Neuronal stem cell (in vitro differentiated cells): ENCODE measurements around the gene JAKMIP2.

Experiments
- DNase-seq: peaks from one replicate; pipeline ENCODE4 v3.0.0-alpha.2; 2013; ENCODE audit warnings: low spot score
- H2AFZ ChIP-seq: one replicate; pipeline ENCODE4 v1.6.1; 2013; ENCODE audit warnings: mild to moderate bottlenecking, low read length, inconsistent platforms
- H2AK5ac ChIP-seq: 2 replicates; pipeline ENCODE4 v1.6.1; 2013; ENCODE audit warnings: low read depth, mild to moderate bottlenecking, inconsistent platforms, low read length, moderate library complexity, mixed read lengths
- H2BK120ac ChIP-seq: 2 replicates; pipeline ENCODE4 v1.6.1; 2013; ENCODE audit warnings: low read depth, mild to moderate bottlenecking, inconsistent platforms, low read length, moderate library complexity, mixed read lengths
- H2BK12ac ChIP-seq: one replicate; pipeline ENCODE4 v1.6.1; 2013; ENCODE audit warnings: low read length, inconsistent platforms
- H2BK15ac ChIP-seq: 2 replicates; pipeline ENCODE4 v1.6.1; 2013; ENCODE audit warnings: mild to moderate bottlenecking, low read length, inconsistent platforms, mixed read lengths
- H2BK5ac ChIP-seq: one replicate; pipeline ENCODE4 v1.6.1; 2013; ENCODE audit warnings: inconsistent platforms, mild to moderate bottlenecking, low read length, moderate library complexity
- H3K14ac ChIP-seq: one replicate; pipeline ENCODE4 v1.6.1; 2013; ENCODE audit warnings: low read length, inconsistent platforms
- H3K18ac ChIP-seq: 2 replicates; pipeline ENCODE4 v1.6.1; 2013; ENCODE audit warnings: low read length, inconsistent platforms
- H3K23ac ChIP-seq: 2 replicates; pipeline ENCODE4 v1.6.1; 2013; ENCODE audit warnings: low read depth, mild to moderate bottlenecking, mixed read lengths, low read length, inconsistent platforms; ENCODE audit not compliant: poor library complexity
- H3K27ac ChIP-seq: replicated peaks from 3 replicates; pipeline ENCODE4 v1.5.1; 2013; ENCODE audit warnings: low read length, inconsistent platforms
- H3K27me3 ChIP-seq, 3 experiments: 2 replicates each; pipeline ENCODE4 v1.6.1; 2013; ENCODE audit warnings: low read length in 3 of 3, mild to moderate bottlenecking in 2 of 3, inconsistent platforms in 1 of 3, low read depth in 1 of 3, mixed read lengths in 1 of 3, moderate library complexity in 1 of 3; ENCODE audit not compliant: control insufficient read depth in 3 of 3, insufficient read depth in 3 of 3
- H3K36me3 ChIP-seq, 2 donors: replicated peaks in 1 of 2; 2 replicates each; pipeline ENCODE4 v1.6.1; 2013; ENCODE audit warnings: low read length in 2 of 2; ENCODE audit not compliant: control insufficient read depth in 2 of 2, insufficient read depth in 2 of 2
- H3K4ac ChIP-seq: 2 replicates; pipeline ENCODE4 v1.6.1; 2013; ENCODE audit warnings: inconsistent platforms, mild to moderate bottlenecking, low read length, moderate library complexity
- H3K4me1 ChIP-seq, 2 donors: 1 replicate in 1 of 2; 2 replicates in 1 of 2; pipeline ENCODE4 v1.6.1; 2013; ENCODE audit warnings: low read length in 2 of 2, low read depth in 1 of 2; ENCODE audit not compliant: control insufficient read depth in 2 of 2, insufficient read depth in 1 of 2
- H3K4me2 ChIP-seq: one replicate; pipeline ENCODE4 v1.6.1; 2013; ENCODE audit warnings: mild to moderate bottlenecking, low read length, inconsistent platforms; ENCODE audit not compliant: insufficient read depth, poor library complexity, severe bottlenecking
- H3K4me3 ChIP-seq, 2 donors: 2 replicates each; pipeline ENCODE4 v1.5.1; 2013; ENCODE audit warnings: low read length in 2 of 2, mild to moderate bottlenecking in 2 of 2, inconsistent platforms in 1 of 2, moderate library complexity in 1 of 2
- H3K79me1 ChIP-seq: one replicate; pipeline ENCODE4 v1.6.1; 2013; ENCODE audit warnings: low read depth, mild to moderate bottlenecking, inconsistent platforms, low read length, moderate library complexity
- H3K9ac ChIP-seq: one replicate; pipeline ENCODE4 v1.6.1; 2013; ENCODE audit warnings: mild to moderate bottlenecking, low read depth, low read length, inconsistent platforms; ENCODE audit not compliant: poor library complexity
- H3K9me3 ChIP-seq, 2 donors: replicated peaks in 1 of 2; 2 replicates each; pipeline versions ENCODE3 to v1.6.1; 2013; ENCODE audit warnings: low read length in 2 of 2, mild to moderate bottlenecking in 2 of 2, inconsistent platforms in 1 of 2, low read depth in 1 of 2, mixed read lengths in 1 of 2, moderate library complexity in 1 of 2; ENCODE audit not compliant: control insufficient read depth in 2 of 2, insufficient read depth in 1 of 2
- H4K8ac ChIP-seq: one replicate; pipeline ENCODE4 v1.6.1; 2013; ENCODE audit warnings: low read depth, mild to moderate bottlenecking, inconsistent platforms, low read length, moderate library complexity
- H4K91ac ChIP-seq: one replicate; pipeline ENCODE4 v1.6.1; 2013; ENCODE audit warnings: low read length, low read depth, mild to moderate bottlenecking, inconsistent platforms; ENCODE audit not compliant: poor library complexity
- WGBS, 2 donors: extraction: QIAGEN DNeasy Blood & Tissue Kit; methylation state at CpG; one replicate each; pipeline ENCODE4 v1.1.7; 2013; ENCODE audit warnings: missing lambda C conversion rate in 2 of 2, mixed read lengths in 1 of 2; ENCODE audit not compliant: insufficient read length in 2 of 2, insufficient replicate concordance in 1 of 2; ENCODE audit errors: extremely low coverage in 2 of 2; 5-methylcytosine and 5-hydroxymethylcytosine counted together

The JAKMIP2 gene

GRCh38 chr5:147658293-147658932 is 124.1 kb downstream of the JAKMIP2 start:
- Histone ChIP-seq H4K91ac (no peak overlapping the region), H3K9me3 (peaks cover 2 to 9% of the 10 kb centered on the region in 2 donors), H3K36me3 (peaks cover 25 to 44% of the 10 kb centered on the region in 2 donors), H2BK120ac (no peak overlapping the region), H3K27me3 (no peaks in the 10 kb centered on the region), H3K14ac (no peak overlapping the region), H3K4me3 (no peak overlapping the region), H2BK12ac (no peak overlapping the region), H3K4ac (no peak overlapping the region), H3K4me1 (peaks cover 0 to 5% of the 10 kb centered on the region in 2 donors), H3K9ac (no peak overlapping the region), H3K18ac (no peak overlapping the region), H2BK5ac (no peak overlapping the region), H3K4me2 (no peak overlapping the region), H2BK15ac (no peak overlapping the region), H2AFZ (no peak overlapping the region), H3K79me1 (no peaks in the 10 kb centered on the region), H2AK5ac (no peak overlapping the region), H3K27ac (no peak overlapping the region), H3K23ac (no peak overlapping the region), H4K8ac (no peak overlapping the region)
- no peak for DNase-seq
- no CpG with 5 or more reads among the region's 8 CpGs for WGBS, 2 donors

- Histone ChIP-seq H2AK5ac (no peak overlapping the region), H2BK5ac (no peak overlapping the region), H2BK120ac (no peak overlapping the region), H2BK12ac (no peak overlapping the region), H3K9me3 (peaks cover 0 to 3% of the 10 kb centered on the region in 2 donors), H3K4me2 (no peak overlapping the region), H3K36me3 (peaks cover 2 to 61% of the 10 kb centered on the region in 2 donors), H3K27me3 (no peaks in the 10 kb centered on the region), H4K8ac (no peak overlapping the region), H4K91ac (no peak overlapping the region), H3K4me1 (no peaks in the 10 kb centered on the region), H2AFZ (no peak overlapping the region), H3K4me3 (no peak overlapping the region), H3K23ac (no peak overlapping the region), H3K14ac (no peak overlapping the region), H3K4ac (no peak overlapping the region), H3K79me1 (no peaks in the 10 kb centered on the region), H3K9ac (no peak overlapping the region), H2BK15ac (no peak overlapping the region), H3K27ac (no peak overlapping the region), H3K18ac (no peak overlapping the region)
- DNase-seq, result no peak
- WGBS, 2 donors, result no CpG with 5 or more reads among the region's 1 CpG
Measured at GRCh38 chr5:147648597-147648996, 133.9 kb downstream of the JAKMIP2 start.

DNA sequence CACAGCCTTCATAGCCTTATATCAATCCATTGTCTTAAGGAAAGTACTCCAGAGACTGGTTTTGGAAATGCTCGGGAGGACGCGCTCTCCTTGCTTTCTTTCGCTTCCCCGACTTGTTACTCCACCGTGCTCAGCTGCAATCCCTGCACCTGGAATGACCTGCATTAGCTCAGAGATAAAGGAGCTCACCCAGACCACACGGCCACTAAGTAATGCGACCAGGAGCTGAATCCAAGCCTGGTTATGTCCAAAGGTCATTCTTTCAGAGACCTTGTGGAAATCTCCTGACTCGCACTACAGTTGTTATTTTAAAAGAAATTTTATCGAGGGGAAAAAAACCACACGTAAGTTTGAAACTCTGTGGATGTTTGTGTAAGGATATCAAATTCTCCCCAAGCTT is 137.3 kb downstream of the JAKMIP2 start:
- no peak overlapping the region for H2BK15ac ChIP-seq
- no peaks in the 10 kb centered on the region for H3K4me1 ChIP-seq
- no peak overlapping the region for H4K91ac ChIP-seq
- H3K18ac ChIP-seq, result no peak overlapping the region
- H4K8ac ChIP-seq, result no peak overlapping the region
- H3K4me3 ChIP-seq, result no peak overlapping the region
- no peak overlapping the region for H3K27ac ChIP-seq
- H2AK5ac ChIP-seq, result no peak overlapping the region
- DNase-seq, result no peak
- no peak overlapping the region for H3K4me2 ChIP-seq
- H3K4ac ChIP-seq, result no peak overlapping the region
- H3K9me3 ChIP-seq, result no peaks in the 10 kb centered on the region
- H3K23ac ChIP-seq, result no peak overlapping the region
- H3K79me1 ChIP-seq, result no peaks in the 10 kb centered on the region
- no CpG with 5 or more reads among the region's 11 CpGs for WGBS, 2 donors
- no peak overlapping the region for H3K9ac ChIP-seq
- no peaks in the 10 kb centered on the region for H3K27me3 ChIP-seq
- no peak overlapping the region for H2AFZ ChIP-seq
- no peak overlapping the region for H2BK12ac ChIP-seq
- H2BK5ac ChIP-seq, result no peak overlapping the region
- H3K36me3 ChIP-seq, result peaks cover 8 to 89% of the 10 kb centered on the region in 2 donors
- H2BK120ac ChIP-seq, result no peak overlapping the region
- no peak overlapping the region for H3K14ac ChIP-seq

GRCh38 chr5:147644460-147644859 is 138.1 kb downstream of the JAKMIP2 start:
- H2AK5ac ChIP-seq, result no peak overlapping the region
- no peak overlapping the region for H2BK12ac ChIP-seq
- no peaks in the 10 kb centered on the region for H3K27me3 ChIP-seq
- no peaks in the 10 kb centered on the region for H3K79me1 ChIP-seq
- H3K4me1 ChIP-seq, result no peaks in the 10 kb centered on the region
- H4K91ac ChIP-seq, result no peak overlapping the region
- no peak overlapping the region for H3K4me3 ChIP-seq
- WGBS, 2 donors, result no CpG with 5 or more reads among the region's 1 CpG
- H3K36me3 ChIP-seq, result peaks cover 9 to 88% of the 10 kb centered on the region in 2 donors
- H2BK15ac ChIP-seq, result no peak overlapping the region
- DNase-seq, result no peak
- no peak overlapping the region for H3K27ac ChIP-seq
- H3K9me3 ChIP-seq, result no peaks in the 10 kb centered on the region
- H2BK5ac ChIP-seq, result no peak overlapping the region
- H3K23ac ChIP-seq, result no peak overlapping the region
- no peak overlapping the region for H3K4me2 ChIP-seq
- no peak overlapping the region for H3K4ac ChIP-seq
- H3K9ac ChIP-seq, result no peak overlapping the region
- no peak overlapping the region for H3K14ac ChIP-seq
- H2AFZ ChIP-seq, result no peak overlapping the region
- no peak overlapping the region for H4K8ac ChIP-seq
- H3K18ac ChIP-seq, result no peak overlapping the region
- no peak overlapping the region for H2BK120ac ChIP-seq
